Urothelium cell line (cell line): ENCODE measurements around the gene PIGL.
"Not testable (repeated sequence)": the region's sequence is repeated elsewhere in the genome, so short reads cannot be mapped to it uniquely, and the experiment has no call there.

Experiments used
- DNase-seq: peaks from one replicate; pipeline ENCODE4 v3.0.0; 2011; ENCODE audit warnings: low spot score, mixed read lengths
- FAIRE-seq: peaks from 2 replicates; lab custom pipeline; 2011; peaks lifted over from hg19 to GRCh38; lab: Jason Lieb, UNC

The PIGL gene

GRCh38 chr17:16272111-16272840, 55.3 kb downstream of the PIGL start:
- FAIRE-seq (no peak), DNase-seq (no peak)

GRCh38 chr17:16273499-16273898, 56.5 kb downstream of the PIGL start:
- FAIRE-seq (no peak), DNase-seq (no peak)

- no peak for DNase-seq
- no peak for FAIRE-seq
Observed at GRCh38 chr17:16273929-16274339, 56.9 kb downstream of the PIGL start.

GRCh38 chr17:16275024-16275423, 58.0 kb downstream of the PIGL start:
- FAIRE-seq, result no peak
- no peak for DNase-seq

GRCh38 chr17:16277163-16277562, 60.2 kb downstream of the PIGL start:
- DNase-seq (no peak), FAIRE-seq (no peak)

GRCh38 chr17:16281351-16281750, 64.3 kb downstream of the PIGL start:
- no peak for DNase-seq
- no peak for FAIRE-seq

- DNase-seq (peak; percentile 35), FAIRE-seq (no peak)
Observed at GRCh38 chr17:16282522-16282921, 65.5 kb downstream of the PIGL start.

- FAIRE-seq (no peak), DNase-seq (no peak)
Observed at GRCh38 chr17:16283705-16284104, 66.7 kb downstream of the PIGL start.

- no peak for FAIRE-seq
- DNase-seq, result no peak
Observed at GRCh38 chr17:16285646-16286008, 68.6 kb downstream of the PIGL start.

- FAIRE-seq (no peak), DNase-seq (peak; percentile 82)
Observed at GRCh38 chr17:16286009-16286946, 69.3 kb downstream of the PIGL start.

GRCh38 chr17:16286947-16287562, 70.0 kb downstream of the PIGL start:
- DNase-seq (peak; percentile 29), FAIRE-seq (no peak)

GRCh38 chr17:16287563-16288027, 70.6 kb downstream of the PIGL start:
- DNase-seq, result peak; percentile 17
- no peak for FAIRE-seq

- no peak for DNase-seq
- FAIRE-seq, result no peak
Observed at GRCh38 chr17:16288860-16289571, 72.0 kb downstream of the PIGL start.

GRCh38 chr17:16293931-16294330, 76.9 kb downstream of the PIGL start:
- FAIRE-seq, result no peak

GRCh38 chr17:16294560-16294959, 77.5 kb downstream of the PIGL start:
- no peak for DNase-seq
- no peak for FAIRE-seq

More at GRCh38 chr17:16293931-16294330, 76.9 kb downstream of the PIGL start:
- DNase-seq, result no peak

GRCh38 chr17:16296072-16296471, 79.1 kb downstream of the PIGL start:
- not testable (repeated sequence) for FAIRE-seq

GRCh38 chr17:16297367-16298139, 80.5 kb downstream of the PIGL start:
- FAIRE-seq (no peak), DNase-seq (no peak)

More at GRCh38 chr17:16296072-16296471, 79.1 kb downstream of the PIGL start:
- DNase-seq, result not testable (repeated sequence)

- no peak for FAIRE-seq
- DNase-seq, result no peak
Observed at GRCh38 chr17:16298140-16298662, 81.2 kb downstream of the PIGL start.

GRCh38 chr17:16300554-16300953, 83.5 kb downstream of the PIGL start:
- FAIRE-seq (no peak), DNase-seq (no peak)
